ENCODE data around the gene DLG2.
A peak's percentile ranks its signal among the peaks of the same experiment; 100 is the strongest.

DNA sequence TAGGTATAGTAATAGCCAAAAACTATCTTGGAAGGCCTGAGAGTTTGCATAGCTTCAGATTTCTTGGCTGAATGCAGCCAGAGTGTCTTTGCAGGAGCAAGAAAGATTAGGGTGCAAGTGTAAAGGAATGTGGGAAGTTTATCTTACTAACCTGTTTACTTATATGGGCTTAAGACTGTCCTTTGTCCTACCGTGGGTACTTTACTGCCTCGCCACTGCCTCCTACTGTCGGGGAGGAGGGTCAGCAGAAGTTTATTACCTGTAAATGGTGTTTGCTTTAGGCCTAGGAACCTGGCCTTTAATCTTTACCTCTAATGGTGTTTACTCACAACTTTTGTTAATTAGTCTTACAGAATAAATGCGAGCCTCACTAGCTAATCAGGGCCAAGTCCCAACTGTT, 633.8 kb downstream of the DLG2 start:
- peak; percentile 50 for TF ChIP-seq CTCF (IDR thresholded peaks at IDR 0.05; ENCODE audit: low read depth, low read length, poor library complexity, severe bottlenecking)
- no peak for TF ChIP-seq EZH2phosphoT487 (IDR thresholded peaks at IDR 0.05; ENCODE audit: borderline replicate concordance, low read length)

Data from DOHH2 (cell line).